HepG2 (cell line): ENCODE results near the gene FITM1. TPM values are rescaled to one million over a fixed set of nuclear protein-coding genes. Genes with fewer than 3 reads are reported as not detected.

Experiments used
- BRCA1 ChIP-seq: sonication (generic); formaldehyde crosslinking; IDR thresholded peaks from 2 replicates; pipeline ENCODE4 v1.4.0; 2020; ENCODE audit warnings: missing genetic modification reagents
- CBX1 ChIP-seq: IDR thresholded peaks from one replicate; pipeline ENCODE4 v1.6.1; 2016; ENCODE audit warnings: antibody characterized with exemption, low read depth
- DPF2 ChIP-seq: sonication (generic); formaldehyde crosslinking; IDR thresholded peaks from 2 replicates; pipeline ENCODE4 v1.4.0; 2020; ENCODE audit warnings: mild to moderate bottlenecking, low read depth, missing genetic modification reagents, borderline replicate concordance
- ELF3 ChIP-seq: IDR thresholded peaks from 2 replicates; pipeline ENCODE4 v1.6.1; 2016; ENCODE audit warnings: missing genetic modification reagents, missing compliant biosample characterization
- GTF3A ChIP-seq: sonication (generic); formaldehyde crosslinking; conservative IDR thresholded peaks from 2 replicates; pipeline ENCODE4 v1.4.0; 2020; ENCODE audit warnings: mild to moderate bottlenecking, missing genetic modification reagents
- HES4 ChIP-seq: sonication (generic); formaldehyde crosslinking; IDR thresholded peaks from 2 replicates; pipeline ENCODE4 v1.9.0; 2021; ENCODE audit warnings: mild to moderate bottlenecking, missing genetic modification reagents, borderline replicate concordance
- HNRNPL ChIP-seq: fragments of 200-400 bp; formaldehyde crosslinking; IDR thresholded peaks from 2 replicates; pipeline ENCODE4 v1.6.1; 2017; ENCODE audit warnings: mild to moderate bottlenecking, low read depth, low read length
- KAT2B ChIP-seq: fragments of 150-350 bp; IDR thresholded peaks from 2 replicates; pipeline ENCODE4 v1.6.1; 2014; ENCODE audit warnings: low read depth, low read length, borderline replicate concordance
- KLF15 ChIP-seq: sonication (generic); formaldehyde crosslinking; IDR thresholded peaks from 2 replicates; pipeline ENCODE4 v1.8.1; 2023; ENCODE audit warnings: borderline replicate concordance, mild to moderate bottlenecking, inconsistent platforms, missing genetic modification reagents, mixed read lengths
- SOX6 ChIP-seq, 2 experiments: fragments of 450-650 bp in 1 of 2; sonication (generic) in 1 of 2; formaldehyde crosslinking in 1 of 2; IDR thresholded peaks; 2 replicates each; pipeline versions ENCODE4 v1.4.0 to v1.6.1; 2017 to 2020; ENCODE audit warnings: antibody characterized with exemption in 1 of 2, mild to moderate bottlenecking in 1 of 2, missing genetic modification reagents in 1 of 2
- ZBTB1 ChIP-seq: sonication (generic); formaldehyde crosslinking; IDR thresholded peaks from 2 replicates; pipeline ENCODE4 v1.4.0; 2020; ENCODE audit warnings: missing genetic modification reagents, borderline replicate concordance
- ZEB1 ChIP-seq: IDR thresholded peaks from 2 replicates; pipeline ENCODE4 v1.6.1; 2012; ENCODE audit warnings: mild to moderate bottlenecking, low read depth, inconsistent platforms; ENCODE audit not compliant: insufficient replicate concordance
- ZNF20 ChIP-seq: sonication (generic); formaldehyde crosslinking; IDR thresholded peaks from 2 replicates; pipeline ENCODE4 v1.4.0; 2020; ENCODE audit warnings: mild to moderate bottlenecking, moderate library complexity, missing genetic modification reagents
- ZNF251 ChIP-seq: sonication (generic); formaldehyde crosslinking; IDR thresholded peaks from 2 replicates; pipeline ENCODE4 v1.9.0; 2021; ENCODE audit warnings: mild to moderate bottlenecking, missing genetic modification reagents
- ZNF484 ChIP-seq: sonication (generic); formaldehyde crosslinking; IDR thresholded peaks from 2 replicates; pipeline ENCODE4 v1.5.1; 2020; ENCODE audit warnings: mild to moderate bottlenecking, low read depth, missing genetic modification reagents, borderline replicate concordance
- ZNF678 ChIP-seq: sonication (generic); formaldehyde crosslinking; IDR thresholded peaks from 2 replicates; pipeline ENCODE4 v1.4.0; 2020; ENCODE audit warnings: mild to moderate bottlenecking, missing genetic modification reagents
- ZNF713 ChIP-seq: sonication (generic); formaldehyde crosslinking; IDR thresholded peaks from 2 replicates; pipeline ENCODE4 v1.4.0; 2020; ENCODE audit warnings: mild to moderate bottlenecking, missing genetic modification reagents
- ZNF737 ChIP-seq: sonication (generic); formaldehyde crosslinking; IDR thresholded peaks from 2 replicates; pipeline ENCODE4 v1.5.0; 2020; ENCODE audit warnings: missing genetic modification reagents, mild to moderate bottlenecking, borderline replicate concordance
- ZNF782 ChIP-seq: sonication (generic); formaldehyde crosslinking; IDR thresholded peaks from 2 replicates; pipeline ENCODE4 v1.4.0; 2020; ENCODE audit warnings: missing genetic modification reagents, mild to moderate bottlenecking, borderline replicate concordance
- ZNF788 ChIP-seq: sonication (generic); formaldehyde crosslinking; IDR thresholded peaks from 2 replicates; pipeline ENCODE4 v1.5.0; 2020; ENCODE audit warnings: mild to moderate bottlenecking, missing genetic modification reagents, borderline replicate concordance
- ZNF839 ChIP-seq: sonication (generic); formaldehyde crosslinking; IDR thresholded peaks from 2 replicates; pipeline ENCODE4 v1.4.0; 2020; ENCODE audit warnings: missing genetic modification reagents, mild to moderate bottlenecking, borderline replicate concordance
- polyA plus RNA-seq, 8 experiments: library from polyadenylated mRNA; depleted of rRNA in 3 of 8; stranded (reverse) in 7 of 8; unstranded in 1 of 8; fragments of >200 nt; fragmentation: Illumina TruSeq in 4 of 8; extraction: Trizol in 4 of 8; gene quantifications; 2 replicates each; pipeline versions ENCODE4 v1.2.1 to v1.2.3, GENCODE V29; 2011 to 2016; ENCODE audit warnings: low read depth in 4 of 8, missing spikeins in 1 of 8, mixed read lengths in 1 of 8; ENCODE audit not compliant: insufficient read depth in 1 of 8
- total RNA-seq, 5 experiments: library from RNA; depleted of rRNA; stranded (reverse); fragments of >200 nt; fragmentation: Illumina TruSeq; extraction: Trizol; gene quantifications; 2 replicates each; pipeline ENCODE4 v1.2.3, GENCODE V29; 2016; ENCODE audit warnings: low read depth in 1 of 5
- TF ChIP-seq, protein P1 (sequence below): sonication (generic); formaldehyde crosslinking; IDR thresholded peaks from 2 replicates; pipeline ENCODE4 v1.4.0; 2020; ENCODE audit warnings: missing genetic modification reagents
- TF ChIP-seq, protein P2 (sequence below): sonication (generic); formaldehyde crosslinking; IDR thresholded peaks from 2 replicates; pipeline ENCODE4 v1.5.1; 2020; ENCODE audit warnings: mild to moderate bottlenecking, missing genetic modification reagents, moderate library complexity
- TF ChIP-seq, protein P3 (sequence below): IDR thresholded peaks from 2 replicates; pipeline ENCODE4 v1.6.1; 2016; ENCODE audit warnings: missing compliant biosample characterization, missing genetic modification reagents, borderline replicate concordance

Gene FITM1
- total and polyA plus RNA-seq, 2 of the 13 experiments (the other 11 are each of a cell fraction or from before 2014, with no cell fraction given) = 2.7 to 5.8 TPM

DNA sequence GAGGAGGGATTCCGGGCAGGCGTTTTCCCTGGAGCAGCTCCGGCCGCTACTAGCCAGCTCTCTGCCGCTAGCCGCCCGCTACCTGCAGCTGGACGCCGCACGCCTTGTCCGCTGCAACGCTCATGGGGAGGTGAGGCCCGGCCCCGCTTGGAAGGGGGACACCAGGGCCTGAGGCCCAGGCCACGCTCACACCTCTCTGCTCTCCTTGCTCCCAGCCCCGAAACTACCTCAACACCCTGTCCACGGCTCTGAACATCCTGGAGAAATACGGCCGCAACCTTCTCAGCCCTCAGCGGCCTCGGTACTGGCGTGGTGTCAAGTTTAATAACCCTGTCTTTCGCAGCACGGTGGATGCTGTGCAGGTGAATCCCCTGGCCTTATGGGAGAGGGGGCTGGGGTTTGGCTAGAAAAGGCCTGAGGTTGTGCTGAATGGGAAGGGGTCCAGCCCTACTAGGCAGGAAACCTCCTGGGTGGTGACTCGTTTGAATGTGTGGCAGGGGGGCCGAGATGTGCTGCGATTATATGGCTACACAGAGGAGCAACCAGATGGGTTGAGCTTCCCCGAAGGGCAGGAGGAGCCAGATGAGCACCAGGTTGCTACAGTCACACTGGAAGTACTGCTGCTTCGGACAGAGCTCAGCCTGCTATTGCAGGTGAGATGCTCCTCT is 17.4 kb downstream of the FITM1 start (continued):
- TF ChIP-seq, protein P1, sequence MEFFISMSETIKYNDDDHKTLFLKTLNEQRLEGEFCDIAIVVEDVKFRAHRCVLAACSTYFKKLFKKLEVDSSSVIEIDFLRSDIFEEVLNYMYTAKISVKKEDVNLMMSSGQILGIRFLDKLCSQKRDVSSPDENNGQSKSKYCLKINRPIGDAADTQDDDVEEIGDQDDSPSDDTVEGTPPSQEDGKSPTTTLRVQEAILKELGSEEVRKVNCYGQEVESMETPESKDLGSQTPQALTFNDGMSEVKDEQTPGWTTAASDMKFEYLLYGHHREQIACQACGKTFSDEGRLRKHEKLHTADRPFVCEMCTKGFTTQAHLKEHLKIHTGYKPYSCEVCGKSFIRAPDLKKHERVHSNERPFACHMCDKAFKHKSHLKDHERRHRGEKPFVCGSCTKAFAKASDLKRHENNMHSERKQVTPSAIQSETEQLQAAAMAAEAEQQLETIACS = no peak
- TF ChIP-seq SOX6 (IDR thresholded peaks at IDR 0.05) (no peak), SOX6 (CRISPR knock-in tag; IDR thresholded peaks at IDR 0.05) (no peak), ZNF484 (CRISPR knock-in tag) (peak; percentile 83; the same call in 1 of the 2 replicates), KLF15 (CRISPR knock-in tag) (peak; percentile 40; the same call in 1 of the 2 replicates), ZNF839 (CRISPR knock-in tag) (peak; percentile 69), HES4 (CRISPR knock-in tag) (no peak), ZNF20 (no peak), ZNF737 (CRISPR knock-in tag) (no peak), HNRNPL (no peak), BRCA1 (CRISPR knock-in tag) (no peak), CBX1 (no peak), ZNF788 (CRISPR knock-in tag) (0 out of 2 replicates have a peak, but pooled peaks have one; percentile 49), ZNF678 (peak; percentile 95; the same call in 1 of the 2 replicates), KAT2B (no peak), DPF2 (CRISPR knock-in tag) (peak; percentile 34; the same call in 1 of the 2 replicates), ZBTB1 (CRISPR knock-in tag) (no peak; the same call in 1 of the 2 replicates), ZNF713 (CRISPR knock-in tag) (peak; percentile 61; the same call in 1 of the 2 replicates), ZNF782 (CRISPR knock-in tag) (peak; percentile 88; the same call in 1 of the 2 replicates), GTF3A (CRISPR knock-in tag) (peak; percentile 92), ELF3 (CRISPR knock-in tag) (no peak), ZEB1 (no peak), ZNF251 (peak; percentile 94)
- TF ChIP-seq, protein P2, sequence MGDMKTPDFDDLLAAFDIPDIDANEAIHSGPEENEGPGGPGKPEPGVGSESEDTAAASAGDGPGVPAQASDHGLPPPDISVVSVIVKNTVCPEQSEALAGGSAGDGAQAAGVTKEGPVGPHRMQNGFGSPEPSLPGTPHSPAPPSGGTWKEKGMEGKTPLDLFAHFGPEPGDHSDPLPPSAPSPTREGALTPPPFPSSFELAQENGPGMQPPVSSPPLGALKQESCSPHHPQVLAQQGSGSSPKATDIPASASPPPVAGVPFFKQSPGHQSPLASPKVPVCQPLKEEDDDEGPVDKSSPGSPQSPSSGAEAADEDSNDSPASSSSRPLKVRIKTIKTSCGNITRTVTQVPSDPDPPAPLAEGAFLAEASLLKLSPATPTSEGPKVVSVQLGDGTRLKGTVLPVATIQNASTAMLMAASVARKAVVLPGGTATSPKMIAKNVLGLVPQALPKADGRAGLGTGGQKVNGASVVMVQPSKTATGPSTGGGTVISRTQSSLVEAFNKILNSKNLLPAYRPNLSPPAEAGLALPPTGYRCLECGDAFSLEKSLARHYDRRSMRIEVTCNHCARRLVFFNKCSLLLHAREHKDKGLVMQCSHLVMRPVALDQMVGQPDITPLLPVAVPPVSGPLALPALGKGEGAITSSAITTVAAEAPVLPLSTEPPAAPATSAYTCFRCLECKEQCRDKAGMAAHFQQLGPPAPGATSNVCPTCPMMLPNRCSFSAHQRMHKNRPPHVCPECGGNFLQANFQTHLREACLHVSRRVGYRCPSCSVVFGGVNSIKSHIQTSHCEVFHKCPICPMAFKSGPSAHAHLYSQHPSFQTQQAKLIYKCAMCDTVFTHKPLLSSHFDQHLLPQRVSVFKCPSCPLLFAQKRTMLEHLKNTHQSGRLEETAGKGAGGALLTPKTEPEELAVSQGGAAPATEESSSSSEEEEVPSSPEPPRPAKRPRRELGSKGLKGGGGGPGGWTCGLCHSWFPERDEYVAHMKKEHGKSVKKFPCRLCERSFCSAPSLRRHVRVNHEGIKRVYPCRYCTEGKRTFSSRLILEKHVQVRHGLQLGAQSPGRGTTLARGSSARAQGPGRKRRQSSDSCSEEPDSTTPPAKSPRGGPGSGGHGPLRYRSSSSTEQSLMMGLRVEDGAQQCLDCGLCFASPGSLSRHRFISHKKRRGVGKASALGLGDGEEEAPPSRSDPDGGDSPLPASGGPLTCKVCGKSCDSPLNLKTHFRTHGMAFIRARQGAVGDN (CRISPR knock-in tag) = peak; percentile 27; the same call in 1 of the 2 replicates
- TF ChIP-seq, protein P3, sequence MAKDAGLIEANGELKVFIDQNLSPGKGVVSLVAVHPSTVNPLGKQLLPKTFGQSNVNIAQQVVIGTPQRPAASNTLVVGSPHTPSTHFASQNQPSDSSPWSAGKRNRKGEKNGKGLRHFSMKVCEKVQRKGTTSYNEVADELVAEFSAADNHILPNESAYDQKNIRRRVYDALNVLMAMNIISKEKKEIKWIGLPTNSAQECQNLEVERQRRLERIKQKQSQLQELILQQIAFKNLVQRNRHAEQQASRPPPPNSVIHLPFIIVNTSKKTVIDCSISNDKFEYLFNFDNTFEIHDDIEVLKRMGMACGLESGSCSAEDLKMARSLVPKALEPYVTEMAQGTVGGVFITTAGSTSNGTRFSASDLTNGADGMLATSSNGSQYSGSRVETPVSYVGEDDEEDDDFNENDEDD = 0 out of 2 replicates have a peak, but pooled peaks have one; percentile 10
